Loucy (cell line): Measurements from ENCODE around the gene ITPRID2.

ENCODE experiments used
- H2AFZ ChIP-seq: fragments of 200-600 bp; sonication (generic); 2 replicates; pipeline ENCODE4 v1.6.0; 2016; ENCODE audit warnings: antibody characterized with exemption, mild to moderate bottlenecking, low read length, moderate library complexity
- H3F3A ChIP-seq: fragments of 200-600 bp; 2 replicates; pipeline ENCODE4 v1.6.0; 2016; ENCODE audit warnings: antibody characterized with exemption, low read depth, mild to moderate bottlenecking
- H3K27me3 ChIP-seq: fragments of 200-600 bp; sonication (generic); 2 replicates; pipeline ENCODE4 v1.6.1; 2014; ENCODE audit warnings: low read length, mild to moderate bottlenecking; ENCODE audit not compliant: insufficient read depth, poor library complexity, severe bottlenecking
- H3K36me3 ChIP-seq: fragments of 200-600 bp; sonication (generic); 2 replicates; pipeline ENCODE4 v1.6.1; 2016; ENCODE audit warnings: low read length; ENCODE audit not compliant: insufficient read depth
- H3K4me1 ChIP-seq: fragments of 200-600 bp; sonication (generic); 2 replicates; pipeline ENCODE4 v1.5.1; 2014; ENCODE audit warnings: low read length, mild to moderate bottlenecking; ENCODE audit not compliant: insufficient read depth, poor library complexity, severe bottlenecking
- H3K4me2 ChIP-seq: fragments of 200-600 bp; sonication (generic); 2 replicates; pipeline ENCODE4 v1.6.0; 2014; ENCODE audit warnings: antibody characterized with exemption, low read length, low read depth, mild to moderate bottlenecking; ENCODE audit not compliant: poor library complexity, severe bottlenecking
- H3K4me3 ChIP-seq: fragments of 200-600 bp; sonication (generic); 2 replicates; pipeline ENCODE4 v1.5.1; 2014; ENCODE audit warnings: low read length, mild to moderate bottlenecking, mixed read lengths; ENCODE audit not compliant: poor library complexity, severe bottlenecking
- H3K79me2 ChIP-seq: fragments of 200-600 bp; sonication (generic); 2 replicates; pipeline ENCODE4 v1.6.1; 2014; ENCODE audit warnings: low read length; ENCODE audit not compliant: insufficient read depth
- H3K9ac ChIP-seq: fragments of 200-600 bp; sonication (generic); 2 replicates; pipeline ENCODE4 v1.6.0; 2014; ENCODE audit warnings: mild to moderate bottlenecking, low read depth, low read length, moderate library complexity; ENCODE audit not compliant: poor library complexity, severe bottlenecking
- H3K9me2 ChIP-seq: fragments of 200-600 bp; sonication (generic); replicated peaks from 2 replicates; pipeline ENCODE4 v1.6.1; 2016; ENCODE audit warnings: low read depth, low read length, mixed read lengths
- H3K9me3 ChIP-seq: fragments of 200-600 bp; sonication (generic); 2 replicates; pipeline ENCODE4 v1.6.1; 2014; ENCODE audit warnings: mild to moderate bottlenecking, antibody characterized with exemption, low read length, low read depth; ENCODE audit not compliant: insufficient read depth
- H4K20me1 ChIP-seq: fragments of 200-600 bp; sonication (generic); 2 replicates; pipeline ENCODE4 v1.6.0; 2014; ENCODE audit warnings: antibody characterized with exemption, low read length, mild to moderate bottlenecking; ENCODE audit not compliant: insufficient read depth, poor library complexity, severe bottlenecking
- CTCF ChIP-seq: fragments of 200-600 bp; sonication (generic); conservative IDR thresholded peaks from 2 replicates; pipeline ENCODE4 v1.5.1; 2014; ENCODE audit warnings: mild to moderate bottlenecking, antibody characterized with exemption, low read length
- EZH2phosphoT487 ChIP-seq: fragments of 200-600 bp; IDR thresholded peaks from 2 replicates; pipeline ENCODE4 v1.6.1; 2018; ENCODE audit warnings: antibody characterized with exemption, mild to moderate bottlenecking, moderate library complexity, borderline replicate concordance

ITPRID2 gene

GRCh38 chr2:181902625-181903024, 11.1 kb downstream of the ITPRID2 start:
- Histone ChIP-seq H3K79me2 (peaks cover 94% of the 10 kb centered on the region), H3K4me3 (peak overlapping the region; percentile 56), H3K36me3 (peaks cover 71% of the 10 kb centered on the region), H3K4me2 (peak overlapping the region; percentile 54), H4K20me1 (peaks cover 83% of the 10 kb centered on the region), H3F3A (no peaks in the 10 kb centered on the region), H3K9me3 (no peaks in the 10 kb centered on the region), H3K4me1 (peaks cover 62% of the 10 kb centered on the region), H2AFZ (no peak overlapping the region), H3K9me2 (no peaks in the 10 kb centered on the region), H3K27me3 (no peaks in the 10 kb centered on the region), H3K9ac (no peak overlapping the region)
- no peak for TF ChIP-seq EZH2phosphoT487
- no peak for TF ChIP-seq CTCF

GRCh38 chr2:181904022-181904632, 12.6 kb downstream of the ITPRID2 start:
- Histone ChIP-seq H3K9me3 (no peaks in the 10 kb centered on the region), H3K27me3 (no peaks in the 10 kb centered on the region), H3K9me2 (no peaks in the 10 kb centered on the region), H3K4me2 (peak overlapping the region; percentile 54), H4K20me1 (peaks cover 84% of the 10 kb centered on the region), H3K36me3 (peaks cover 69% of the 10 kb centered on the region), H3K9ac (peak overlapping the region; percentile 4), H2AFZ (no peak overlapping the region), H3F3A (no peaks in the 10 kb centered on the region), H3K4me1 (peaks cover 58% of the 10 kb centered on the region), H3K4me3 (peak overlapping the region; percentile 56), H3K79me2 (peaks cover 94% of the 10 kb centered on the region)
- TF ChIP-seq CTCF: peak; percentile 87
- TF ChIP-seq EZH2phosphoT487: no peak

GRCh38 chr2:181907057-181907456, 15.5 kb downstream of the ITPRID2 start:
- peaks cover 59% of the 10 kb centered on the region for H3K4me1 ChIP-seq
- TF ChIP-seq CTCF (no peak), EZH2phosphoT487 (no peak)
- no peaks in the 10 kb centered on the region for H3K27me3 ChIP-seq
- H3F3A ChIP-seq: no peaks in the 10 kb centered on the region
- peaks cover 95% of the 10 kb centered on the region for H3K79me2 ChIP-seq
- no peak overlapping the region for H2AFZ ChIP-seq
- no peak overlapping the region for H3K4me3 ChIP-seq
- no peak overlapping the region for H3K9ac ChIP-seq
- peaks cover 65% of the 10 kb centered on the region; the same call in 1 of the 2 replicates for H3K36me3 ChIP-seq
- no peaks in the 10 kb centered on the region for H3K9me3 ChIP-seq
- no peaks in the 10 kb centered on the region for H3K9me2 ChIP-seq
- H3K4me2 ChIP-seq: peak overlapping the region; percentile 54
- H4K20me1 ChIP-seq: peaks cover 93% of the 10 kb centered on the region
